ENCODE results near the gene MAD1L1.

DNA sequence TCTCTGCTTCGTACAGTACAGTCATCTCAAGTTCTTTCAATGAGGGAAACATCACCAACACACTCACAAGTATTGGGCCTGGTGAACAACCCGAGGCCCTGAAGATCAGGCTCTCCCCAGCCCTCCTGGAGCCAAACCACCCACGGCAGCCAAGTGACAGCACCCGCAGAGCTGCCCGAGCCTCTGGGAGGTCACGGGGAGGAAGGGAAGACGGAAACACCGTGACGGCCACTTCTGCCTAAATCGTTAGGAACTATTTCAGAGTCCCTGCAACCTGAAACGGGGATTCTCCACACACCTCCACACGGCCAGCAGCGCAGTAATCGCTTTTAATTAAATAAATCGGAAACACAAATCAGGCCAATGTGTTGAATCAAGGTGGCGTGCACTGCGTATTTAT lies 222.6 kb downstream of the MAD1L1 start:
- TF ChIP-seq POLR2A (IDR thresholded peaks at IDR 0.05) (no peak), POLR2AphosphoS5 (IDR thresholded peaks at IDR 0.05) (no peak), EP300 (IDR thresholded peaks at IDR 0.05) (no peak)
- TF ChIP-seq, protein P1, sequence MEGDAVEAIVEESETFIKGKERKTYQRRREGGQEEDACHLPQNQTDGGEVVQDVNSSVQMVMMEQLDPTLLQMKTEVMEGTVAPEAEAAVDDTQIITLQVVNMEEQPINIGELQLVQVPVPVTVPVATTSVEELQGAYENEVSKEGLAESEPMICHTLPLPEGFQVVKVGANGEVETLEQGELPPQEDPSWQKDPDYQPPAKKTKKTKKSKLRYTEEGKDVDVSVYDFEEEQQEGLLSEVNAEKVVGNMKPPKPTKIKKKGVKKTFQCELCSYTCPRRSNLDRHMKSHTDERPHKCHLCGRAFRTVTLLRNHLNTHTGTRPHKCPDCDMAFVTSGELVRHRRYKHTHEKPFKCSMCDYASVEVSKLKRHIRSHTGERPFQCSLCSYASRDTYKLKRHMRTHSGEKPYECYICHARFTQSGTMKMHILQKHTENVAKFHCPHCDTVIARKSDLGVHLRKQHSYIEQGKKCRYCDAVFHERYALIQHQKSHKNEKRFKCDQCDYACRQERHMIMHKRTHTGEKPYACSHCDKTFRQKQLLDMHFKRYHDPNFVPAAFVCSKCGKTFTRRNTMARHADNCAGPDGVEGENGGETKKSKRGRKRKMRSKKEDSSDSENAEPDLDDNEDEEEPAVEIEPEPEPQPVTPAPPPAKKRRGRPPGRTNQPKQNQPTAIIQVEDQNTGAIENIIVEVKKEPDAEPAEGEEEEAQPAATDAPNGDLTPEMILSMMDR (IDR thresholded peaks at IDR 0.05), result no peak
